AG08395 (cell line): ENCODE data around the gene FUT2.
"Not testable (repeated sequence)": the region's sequence is repeated elsewhere in the genome, so short reads cannot be mapped to it uniquely, and the experiment has no call there.

Experiments used
- DNase-seq: peaks from one replicate; pipeline ENCODE4 v3.0.0; 2012; ENCODE audit warnings: mixed read lengths, low spot score

The FUT2 gene

DNA sequence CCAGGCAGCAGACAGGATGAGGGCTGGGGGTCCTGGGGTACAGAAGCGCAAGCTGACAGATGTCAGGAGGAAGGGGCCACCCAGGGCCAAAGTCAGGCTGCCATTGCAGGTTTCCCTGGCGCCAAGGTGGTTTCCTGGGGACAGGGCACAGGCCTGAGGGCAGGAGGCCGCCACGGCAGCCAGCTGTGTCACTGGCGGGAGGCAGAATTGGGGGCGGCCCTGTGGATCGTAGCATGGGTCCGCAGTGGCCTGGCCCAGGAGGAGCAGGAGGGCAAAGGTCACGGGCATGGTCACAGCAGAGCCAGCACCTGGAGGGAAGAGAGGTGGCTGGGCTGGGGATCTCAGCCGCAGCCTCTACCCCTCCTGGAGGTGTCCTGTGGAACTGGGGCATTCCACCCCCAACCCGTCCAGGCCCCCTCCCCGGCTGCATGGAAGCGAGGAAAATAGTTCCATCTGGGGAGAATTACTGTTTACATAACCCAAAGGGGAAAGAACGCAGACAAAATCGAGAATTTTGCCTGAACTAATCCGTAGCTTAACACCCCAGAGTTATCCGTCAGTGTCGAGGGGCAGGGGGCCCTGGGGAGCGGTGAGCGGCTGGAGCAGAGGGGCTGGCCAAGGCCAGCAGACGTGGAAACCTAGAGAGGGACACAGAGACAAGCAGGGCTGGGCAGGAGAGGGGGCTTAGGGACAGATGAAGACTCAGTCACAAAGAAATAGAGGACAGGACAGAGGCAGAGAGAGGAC, 24.9 kb upstream of the FUT2 start:
- DNase-seq: no peak

- no peak for DNase-seq
Measured at GRCh38 chr19:48671446-48671995, 24.2 kb upstream of the FUT2 start.

DNA sequence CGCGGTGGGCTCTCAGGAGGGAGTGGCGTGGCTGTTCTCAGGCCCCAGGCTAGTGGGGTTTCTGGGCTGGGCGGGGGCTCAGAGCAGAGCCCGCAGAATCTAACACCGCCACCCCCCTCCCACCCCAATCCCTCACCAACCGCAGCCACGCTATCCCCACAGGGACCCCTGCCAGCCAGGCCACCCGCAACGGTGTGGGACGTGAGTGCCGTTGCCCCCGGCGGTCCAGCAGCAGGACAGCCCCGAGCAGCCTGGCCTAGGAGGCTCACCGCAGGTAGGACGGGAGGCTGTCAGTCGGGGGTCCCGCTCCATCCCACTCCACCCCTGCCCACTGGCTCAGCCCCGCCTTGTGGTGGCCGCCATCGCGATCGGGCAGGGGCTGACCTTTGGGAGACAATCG, 22.8 kb upstream of the FUT2 start, which contains the start of gene NTN5:
TSS of gene NTN5 (minus strand) at position 24 of the 400 bp plus-strand sequence. CDS start 2,031 bp downstream, outside the sequence.
- no peak for DNase-seq

DNA sequence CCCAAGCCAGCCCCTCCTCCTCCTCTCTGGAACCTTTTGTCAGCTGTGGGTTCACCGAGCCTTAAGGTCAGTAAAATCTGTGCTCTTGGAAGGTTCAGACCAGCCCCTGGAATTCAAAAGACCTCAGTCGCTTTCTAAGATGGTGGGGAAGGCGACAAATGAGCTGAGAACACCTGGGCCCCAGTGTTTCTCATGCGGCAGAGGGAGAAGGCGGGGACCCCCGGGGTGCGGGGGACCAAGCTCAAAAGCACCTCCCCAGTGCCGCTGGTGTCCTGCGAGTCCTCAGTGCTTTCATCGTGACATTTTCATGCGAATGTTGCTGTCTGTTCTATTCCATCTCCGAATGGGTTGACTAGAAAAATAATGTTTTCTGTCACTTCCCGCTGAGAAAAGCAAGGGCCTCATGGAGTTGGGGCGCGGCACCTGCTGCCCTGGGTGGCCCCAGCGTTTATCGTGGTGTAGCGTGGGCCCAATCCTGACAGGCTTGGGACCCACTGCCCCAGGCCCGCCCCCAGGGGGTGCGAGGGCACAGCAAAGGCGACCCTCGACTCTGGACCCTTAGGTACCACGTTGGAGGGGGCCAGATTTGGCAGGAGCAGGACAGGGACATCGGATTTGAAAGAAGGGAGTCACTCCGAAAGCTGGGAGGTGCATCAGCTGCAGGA, 22.2 kb upstream of the FUT2 start:
- no peak for DNase-seq

DNA sequence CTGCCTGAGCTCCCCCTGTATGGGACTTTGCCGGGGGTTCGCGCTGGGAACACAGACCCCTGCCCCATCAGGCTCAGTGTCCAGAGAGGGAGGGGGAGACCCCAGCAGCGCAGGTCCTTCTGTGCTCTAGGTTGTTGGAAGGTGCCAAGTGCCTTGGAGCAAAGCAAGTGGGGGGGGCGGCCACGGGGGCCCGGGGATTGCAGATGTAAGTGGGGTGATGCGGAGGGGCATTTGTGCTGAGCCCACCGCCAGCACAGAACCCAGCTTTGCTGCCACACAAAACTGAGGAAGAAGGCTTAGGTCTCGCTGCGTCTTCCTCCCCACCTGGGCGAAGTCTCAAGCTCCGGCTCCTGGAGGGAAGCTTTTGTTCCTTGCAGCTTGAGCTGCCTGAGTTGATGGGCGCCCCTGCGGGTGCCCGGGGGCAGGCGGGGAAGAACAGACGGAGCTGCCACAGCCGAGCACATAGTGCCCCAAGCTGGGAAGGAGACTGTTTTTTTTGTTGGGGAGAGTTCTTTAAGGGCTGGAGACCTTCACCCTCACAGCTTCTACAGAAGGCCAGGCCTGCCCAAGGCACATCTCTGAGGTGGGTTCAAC, 21.5 kb upstream of the FUT2 start:
- no peak for DNase-seq

- DNase-seq: peak; percentile 93
Measured at GRCh38 chr19:48674921-48675824, 20.6 kb upstream of the FUT2 start.

- DNase-seq: no peak
Measured at GRCh38 chr19:48676487-48676886, 19.3 kb upstream of the FUT2 start.

DNA sequence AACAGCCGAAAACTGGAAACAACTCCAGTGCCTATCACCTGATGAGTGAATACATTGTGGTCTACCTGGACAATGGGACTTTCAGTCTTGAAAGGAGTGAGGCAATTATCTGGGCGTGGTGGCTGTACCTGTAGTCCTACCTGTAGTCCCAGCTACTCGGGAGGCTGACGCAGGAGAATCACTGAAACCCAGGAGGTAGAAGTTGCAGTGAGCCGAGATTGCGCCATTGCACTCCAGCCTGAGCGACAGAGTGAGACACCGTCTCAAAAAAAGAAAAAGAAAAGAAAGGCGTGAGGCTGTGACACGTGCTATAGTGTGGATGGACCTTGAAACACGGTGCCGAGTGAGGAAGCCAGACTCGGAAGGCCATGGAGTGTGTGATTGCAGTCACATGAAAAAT, 18.9 kb upstream of the FUT2 start:
- no peak for DNase-seq

DNA sequence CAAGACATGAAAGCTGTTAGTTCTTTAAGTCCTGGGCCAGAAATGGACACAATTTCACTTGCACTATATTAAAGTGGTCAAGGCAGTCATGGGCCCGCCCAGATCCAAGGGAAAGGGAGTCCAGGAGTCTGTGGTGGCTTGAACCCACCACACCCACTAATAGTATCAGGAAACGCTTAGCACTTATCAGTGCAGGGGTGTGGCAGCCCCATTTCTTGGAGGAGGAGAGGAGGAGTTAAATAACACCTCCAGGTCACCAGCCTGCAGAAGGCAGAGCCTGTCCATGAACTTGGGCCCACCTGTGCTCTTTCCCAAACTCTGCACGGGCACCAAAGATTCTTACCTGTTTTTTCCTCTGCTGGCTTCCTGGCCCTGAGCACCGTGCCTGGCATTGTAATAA, 17.6 kb upstream of the FUT2 start:
- no peak for DNase-seq

GRCh38 chr19:48680006-48680405, 15.8 kb upstream of the FUT2 start:
- not testable (repeated sequence) for DNase-seq

- DNase-seq: no peak
Measured at GRCh38 chr19:48680436-48681126, 15.2 kb upstream of the FUT2 start.

DNA sequence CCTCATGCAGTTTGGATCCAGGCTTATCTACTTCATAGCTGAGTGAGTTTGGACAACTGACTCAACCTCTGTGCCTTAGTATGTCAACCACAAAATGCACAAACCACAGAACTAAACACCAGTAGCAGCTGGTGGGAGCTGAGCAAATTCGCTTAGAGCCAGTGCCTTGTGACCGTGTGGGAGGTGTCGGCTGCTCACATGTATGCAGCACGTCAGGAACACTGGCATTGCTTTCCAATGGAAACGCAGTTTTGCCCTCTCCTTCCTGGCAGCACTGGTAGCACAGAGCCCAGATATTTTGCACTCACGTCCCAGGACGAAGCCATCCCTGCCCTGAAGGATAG, 14.7 kb upstream of the FUT2 start:
- DNase-seq: no peak

- no peak for DNase-seq
Measured at GRCh38 chr19:48683349-48683748, 12.4 kb upstream of the FUT2 start.

DNA sequence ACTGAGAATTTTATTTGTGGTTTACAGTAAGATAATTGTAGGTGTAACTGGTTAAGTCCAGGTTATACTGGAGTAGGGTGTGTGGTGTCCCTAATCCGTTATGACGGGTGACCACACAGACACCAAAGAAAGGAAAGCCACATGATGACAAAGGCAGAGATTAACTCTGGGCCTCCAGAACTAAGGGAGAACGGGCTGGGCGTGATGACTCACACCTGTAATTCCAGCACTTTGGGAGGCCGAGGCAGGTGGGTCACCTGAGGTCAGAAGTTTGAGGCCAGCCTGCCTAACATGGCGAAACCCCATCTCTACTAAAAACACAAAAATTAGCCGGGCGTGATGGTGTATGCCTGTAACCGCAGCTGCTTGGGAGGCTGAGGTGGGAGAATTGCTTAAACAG, 10.2 kb upstream of the FUT2 start:
- DNase-seq: no peak

DNA sequence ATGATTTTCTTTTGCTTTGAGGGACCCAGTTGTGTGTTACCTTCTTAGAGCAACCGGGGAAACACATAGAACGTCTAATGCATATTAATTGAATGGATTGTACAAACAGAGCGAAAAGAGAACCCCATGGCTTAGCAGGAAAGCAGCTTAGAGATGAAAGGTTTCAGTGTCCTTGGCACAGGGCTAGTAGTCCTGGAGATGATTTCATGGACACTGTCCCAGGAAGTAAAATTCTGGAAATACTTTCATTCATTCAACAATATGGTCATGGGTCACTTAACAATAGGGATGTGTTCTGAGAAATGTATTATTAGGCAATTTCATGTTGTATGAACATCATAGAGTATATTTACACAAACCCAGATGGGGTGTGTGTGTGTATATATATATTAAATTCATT, 9.7 kb upstream of the FUT2 start:
- DNase-seq: no peak

GRCh38 chr19:48686637-48687036, 9.1 kb upstream of the FUT2 start:
- DNase-seq: not testable (repeated sequence)

GRCh38 chr19:48687776-48688175, 8.0 kb upstream of the FUT2 start:
- no peak for DNase-seq

DNA sequence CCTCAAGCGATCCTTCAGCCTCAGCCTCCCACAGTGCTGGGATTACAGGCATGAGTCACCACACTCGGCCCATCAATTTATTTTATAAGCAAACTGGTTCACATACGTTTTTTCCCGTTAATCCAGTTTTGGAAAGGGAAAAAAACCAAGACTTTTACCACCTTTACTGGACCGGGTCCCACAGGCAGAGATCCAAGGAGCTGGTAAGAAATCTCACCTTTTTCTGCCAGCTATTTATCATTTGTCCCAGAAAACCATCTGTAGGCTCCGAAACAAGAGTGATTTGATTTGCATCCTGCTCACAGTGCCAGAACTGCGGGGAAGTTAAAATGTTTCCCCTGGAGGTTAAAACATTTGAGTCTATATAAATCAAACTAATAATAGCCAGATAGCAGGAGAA, 6.3 kb upstream of the FUT2 start:
- no peak for DNase-seq

GRCh38 chr19:48693629-48694028, 2.1 kb upstream of the FUT2 start:
- DNase-seq: not testable (repeated sequence)

GRCh38 chr19:48696353-48697010, 711 bp downstream of the FUT2 start:
- DNase-seq: no peak

DNA sequence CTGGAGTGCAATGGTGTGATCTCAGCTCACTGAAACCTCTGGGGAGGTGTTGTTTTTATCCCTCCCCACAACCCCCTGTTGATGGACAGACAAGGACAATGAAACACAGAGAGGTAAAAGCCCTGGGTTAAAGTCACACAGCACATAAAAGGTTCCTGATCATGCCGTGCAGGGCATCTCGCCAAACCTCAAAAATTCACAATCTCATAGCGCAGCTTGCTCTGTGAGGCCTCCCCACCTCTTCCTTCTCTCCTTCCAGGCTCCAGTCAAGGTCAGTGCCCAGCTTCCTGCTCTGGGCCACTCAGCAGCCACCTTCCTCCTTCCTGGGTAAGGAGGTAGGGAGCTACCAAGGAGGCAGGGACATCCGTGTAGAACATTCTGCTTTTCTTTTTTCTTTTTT, 2.3 kb downstream of the FUT2 start:
- peak; percentile 71 for DNase-seq
